HG03039 (cell line): Measurements from ENCODE around the gene TNFRSF13B.
"Not testable (repeated sequence)": the region's sequence is repeated elsewhere in the genome, so short reads cannot be mapped to it uniquely, and the experiment has no call there.

ENCODE experiments used
- ATAC-seq: cut with Tn5 transposase; IDR thresholded peaks from one replicate; pipeline ENCODE4 v1.9.1; 2021; ENCODE audit warnings: mild to moderate bottlenecking, moderate library complexity; ENCODE audit not compliant: unreplicated experiment

The TNFRSF13B gene

GRCh38 chr17:16929035-16929680 lies 42.8 kb downstream of the TNFRSF13B start:
- ATAC-seq = no peak

GRCh38 chr17:16928406-16929034 lies 43.4 kb downstream of the TNFRSF13B start:
- no peak for ATAC-seq

DNA sequence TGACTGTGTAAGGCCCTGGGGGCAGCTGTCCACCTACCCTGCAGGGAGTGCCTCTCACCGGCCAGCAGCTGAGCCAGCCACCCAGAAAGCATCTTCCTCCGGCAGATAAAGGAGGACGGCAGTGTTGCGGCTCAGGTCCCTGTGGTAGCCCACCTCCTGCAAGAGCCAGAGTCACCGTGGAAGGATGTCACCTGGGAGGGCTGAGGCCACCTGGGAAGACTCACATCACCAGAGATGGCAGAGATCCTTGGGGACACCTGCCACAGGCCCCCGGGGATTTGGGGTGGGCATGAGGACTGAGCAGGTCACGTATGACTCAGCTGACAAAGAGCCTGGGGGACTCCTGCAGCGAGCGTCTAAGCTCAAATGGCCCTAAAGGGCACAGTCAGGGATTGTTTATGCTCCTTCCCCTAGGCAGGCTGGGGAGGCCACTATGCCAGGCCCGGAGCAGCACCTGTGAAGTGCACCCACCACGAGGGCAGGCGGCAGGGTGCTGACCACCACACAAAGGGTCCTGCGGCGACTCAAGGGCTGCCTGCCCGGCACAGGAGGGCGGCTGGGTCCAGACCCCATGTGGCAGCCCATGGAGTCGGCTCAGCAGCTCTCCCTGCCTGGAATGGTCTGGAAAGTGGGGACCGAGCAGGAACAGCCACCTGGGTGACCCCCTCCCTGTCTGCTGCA lies 44.1 kb downstream of the TNFRSF13B start:
- no peak for ATAC-seq

GRCh38 chr17:16926571-16927451 lies 45.1 kb downstream of the TNFRSF13B start:
- ATAC-seq = no peak

DNA sequence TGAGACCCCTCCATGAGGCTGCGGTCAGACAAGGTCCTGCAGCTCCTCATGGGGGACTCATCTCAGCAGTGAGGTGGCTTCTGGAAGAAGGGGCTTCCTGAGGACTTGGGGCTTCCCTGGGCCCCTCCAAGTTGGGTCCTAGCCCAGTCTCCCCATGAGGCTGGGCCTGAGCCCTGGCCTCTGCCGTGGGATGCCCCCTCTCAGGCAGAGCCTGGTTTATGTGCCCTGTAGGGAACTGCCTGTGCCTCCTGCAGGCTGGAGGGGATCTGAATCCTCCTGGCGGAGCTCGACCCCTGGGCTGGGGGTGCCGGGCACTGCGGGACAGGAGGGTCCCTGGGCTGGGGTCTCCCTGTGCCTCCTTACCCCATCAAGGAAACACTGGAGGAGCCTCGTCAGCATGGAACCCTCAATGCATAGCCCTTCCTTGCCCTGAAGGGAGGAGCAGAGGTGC lies 45.8 kb downstream of the TNFRSF13B start:
- ATAC-seq = no peak

DNA sequence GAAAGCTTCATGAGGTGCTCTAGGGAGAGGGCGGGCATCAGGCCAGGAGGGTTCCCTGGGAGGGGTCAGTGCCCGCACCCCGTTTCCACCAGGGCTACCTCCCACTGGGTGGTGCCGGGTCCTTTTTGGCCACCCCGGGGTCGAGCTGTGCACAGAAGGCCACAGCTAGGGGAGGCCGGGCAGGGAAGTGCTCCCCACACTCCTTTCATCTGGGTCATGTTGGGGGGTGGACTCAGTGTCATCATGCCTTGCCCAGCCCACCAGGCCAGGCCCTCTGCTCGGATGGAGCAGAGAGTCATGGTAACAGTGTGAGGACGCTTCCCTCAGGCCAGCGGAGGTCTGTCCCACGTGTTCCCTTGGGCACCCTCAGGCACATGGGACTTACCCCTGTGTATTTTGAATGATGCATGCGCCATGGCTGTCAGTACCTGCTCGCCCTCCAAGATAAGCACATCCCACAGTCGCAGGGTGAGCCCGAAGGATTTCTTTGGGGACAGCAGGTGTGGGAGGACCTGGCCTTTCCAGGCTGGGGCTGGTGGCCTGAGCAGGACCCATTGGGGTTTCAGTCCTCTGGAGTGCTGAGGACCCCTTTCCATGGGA lies 46.4 kb downstream of the TNFRSF13B start:
- ATAC-seq = no peak

- ATAC-seq = no peak
Observed at GRCh38 chr17:16924696-16925440, 47.0 kb downstream of the TNFRSF13B start.

DNA sequence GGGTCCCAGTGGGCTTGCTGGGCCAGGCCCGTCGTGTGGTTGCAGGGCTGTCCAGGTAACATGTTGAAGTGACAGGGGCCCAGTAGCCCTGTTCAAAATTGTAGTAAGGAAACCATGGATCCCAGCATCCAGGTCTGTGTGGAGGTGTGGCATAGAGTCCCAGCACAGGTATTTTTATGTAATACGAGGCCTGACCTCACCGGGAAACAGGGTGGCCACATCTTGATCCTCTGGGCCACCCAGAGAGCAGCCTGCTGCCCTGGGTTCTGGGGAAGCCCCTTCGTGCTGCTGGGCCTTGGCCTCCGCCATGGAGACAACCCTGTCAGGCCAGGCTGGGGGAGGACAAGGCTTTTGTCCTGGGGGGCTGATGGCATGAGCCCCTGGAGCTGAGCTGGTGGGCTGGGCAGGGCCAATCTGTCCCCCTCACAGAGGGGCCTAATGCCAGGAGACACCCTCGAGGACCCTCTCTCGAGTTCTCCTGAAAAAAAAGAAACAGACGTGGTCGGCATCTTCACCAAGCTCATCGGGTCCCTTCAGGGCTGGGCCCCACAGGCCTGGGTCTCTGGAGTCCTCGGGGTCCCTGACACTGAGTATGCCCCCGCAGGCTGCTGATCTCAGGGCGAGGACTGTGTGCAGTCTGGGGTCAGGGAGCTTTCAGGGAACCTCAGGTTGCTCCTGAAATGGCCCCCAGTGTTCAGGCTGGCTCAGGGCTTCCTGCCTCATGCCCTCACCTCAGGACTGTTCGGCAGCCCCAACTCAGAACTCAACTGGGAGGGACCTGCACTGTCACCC lies 47.8 kb downstream of the TNFRSF13B start:
- ATAC-seq = no peak

GRCh38 chr17:16923097-16923903 lies 48.6 kb downstream of the TNFRSF13B start:
- ATAC-seq = no peak

DNA sequence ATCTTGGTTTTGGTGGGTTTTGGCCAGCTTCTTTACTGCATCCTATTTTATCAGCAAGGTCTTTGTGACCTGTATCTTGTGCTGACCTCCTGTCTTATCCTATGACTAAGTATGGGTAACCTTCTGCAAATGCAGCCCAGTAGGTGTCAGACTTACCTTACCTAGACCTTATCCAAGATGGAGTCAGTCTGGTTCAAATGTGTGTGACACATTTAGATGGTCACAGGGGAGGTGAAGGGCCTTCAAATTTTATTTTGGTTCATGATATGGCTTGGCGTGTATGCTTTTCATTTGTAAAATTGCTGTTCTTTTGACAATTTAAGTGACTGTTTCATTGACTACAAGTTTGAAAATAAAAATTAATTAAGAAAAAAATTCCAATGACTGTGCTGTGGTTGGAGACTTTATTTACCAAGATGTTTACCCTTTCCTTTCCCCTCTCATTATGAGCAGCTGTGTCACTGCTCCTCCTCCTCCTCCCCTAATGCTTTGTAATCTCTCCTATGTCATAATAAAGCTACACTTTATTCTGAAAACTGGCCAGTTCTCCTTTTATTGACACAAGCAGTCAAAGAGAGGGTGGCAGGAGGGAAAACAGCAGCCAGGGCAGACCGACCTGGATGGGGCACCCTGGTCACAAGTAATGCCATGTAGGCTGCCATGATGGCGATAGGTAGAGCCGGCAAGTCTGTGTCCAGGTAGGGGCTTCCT lies 49.4 kb downstream of the TNFRSF13B start:
- ATAC-seq = no peak

GRCh38 chr17:16921451-16921850 lies 50.5 kb downstream of the TNFRSF13B start:
- ATAC-seq = not testable (repeated sequence)

GRCh38 chr17:16920628-16921020 lies 51.3 kb downstream of the TNFRSF13B start:
- no peak for ATAC-seq

DNA sequence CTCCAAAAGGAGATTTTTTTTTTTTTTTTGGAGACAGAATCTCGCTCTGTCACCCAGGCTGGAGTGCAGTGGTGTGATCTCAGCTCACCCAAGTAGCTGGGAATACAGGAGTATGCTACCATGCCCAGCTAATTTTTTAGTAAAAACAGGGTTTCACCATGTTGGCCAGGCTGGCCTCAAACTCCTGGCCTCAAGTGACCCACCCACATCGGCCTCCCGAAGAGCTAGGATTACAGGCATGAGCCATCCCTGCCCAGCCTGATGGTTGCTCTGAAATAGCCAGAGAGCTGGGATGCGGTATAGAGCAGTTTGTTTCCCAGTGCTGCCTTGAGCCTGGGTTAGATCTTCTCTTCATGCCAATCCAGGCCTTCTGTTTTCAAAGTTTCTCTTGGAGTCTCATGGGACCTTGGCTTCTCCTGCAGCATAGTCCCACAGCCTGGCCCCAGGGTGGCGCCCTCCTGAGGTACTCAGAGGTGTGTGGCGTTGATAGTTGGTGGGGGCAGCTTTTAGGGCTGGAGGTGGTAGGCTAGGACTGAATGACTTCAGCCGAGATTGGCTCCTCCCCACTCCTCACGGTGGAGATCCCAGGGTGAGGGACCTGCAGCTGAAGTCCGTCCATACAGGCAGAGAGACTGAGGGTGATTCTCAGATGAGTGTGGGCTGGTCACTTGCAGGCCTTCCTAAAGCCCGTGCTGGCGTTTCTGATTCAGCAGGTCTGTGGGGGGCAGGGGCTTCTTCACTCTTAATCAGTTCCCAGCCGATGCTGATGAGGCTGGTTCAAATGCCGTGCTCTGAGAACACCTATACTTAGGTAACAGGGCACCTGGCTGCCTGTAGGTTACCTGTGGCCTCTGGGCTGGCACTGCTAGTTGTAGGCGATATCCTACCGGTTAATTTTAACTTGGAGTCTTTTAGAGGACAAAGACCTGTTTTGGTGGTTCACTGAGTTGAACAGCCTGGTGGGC lies 52.0 kb downstream of the TNFRSF13B start:
- ATAC-seq = no peak

DNA sequence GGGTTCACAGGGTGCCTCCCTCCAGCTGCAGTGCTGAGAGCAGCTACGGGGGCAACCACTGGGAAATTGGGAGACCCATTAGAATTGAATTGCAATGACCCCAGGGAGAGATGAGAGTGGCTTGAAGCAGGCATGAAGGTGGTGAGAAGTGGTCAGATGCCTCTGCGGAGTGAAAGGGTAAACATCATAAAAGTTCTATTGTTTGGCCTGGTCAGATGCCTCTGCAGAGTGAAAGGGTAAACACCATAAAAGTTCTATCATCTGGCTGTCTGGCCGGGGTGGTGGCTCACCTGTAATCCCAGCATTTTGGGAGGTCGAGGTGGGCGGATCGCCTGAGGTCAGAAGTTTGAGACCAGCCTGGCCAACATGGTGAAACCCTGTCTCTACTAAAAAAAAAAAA lies 53.5 kb downstream of the TNFRSF13B start:
- no peak for ATAC-seq

GRCh38 chr17:16917671-16918394 lies 54.1 kb downstream of the TNFRSF13B start:
- no peak for ATAC-seq

- no peak for ATAC-seq
Observed at GRCh38 chr17:16916557-16916920, 55.4 kb downstream of the TNFRSF13B start.
